ENCODE results near the gene CLTB.
"Not testable (repeated sequence)": the region's sequence is repeated elsewhere in the genome, so short reads cannot be mapped to it uniquely, and the experiment has no call there.

Gene CLTB

DNA sequence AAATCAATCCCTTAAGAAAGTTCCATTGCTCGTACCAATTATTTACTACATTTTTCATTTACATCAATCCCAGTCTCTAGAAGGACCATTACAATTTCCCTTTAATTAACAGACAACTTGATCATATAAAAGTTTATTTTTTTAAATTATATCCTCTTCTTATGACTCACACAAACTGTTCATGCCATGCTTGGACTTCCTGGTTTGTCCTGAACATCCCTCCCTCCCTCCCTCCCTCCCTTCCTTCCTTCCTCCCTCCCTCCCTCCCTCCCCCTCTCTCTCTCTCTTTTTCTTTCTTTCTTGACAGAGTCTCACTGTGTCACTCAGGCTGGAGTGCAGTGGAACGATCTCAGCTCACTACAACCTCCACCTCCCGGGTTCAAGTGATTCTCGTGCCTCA, 11.6 kb upstream of the CLTB start:
- no peak for DNase-seq (ENCODE audit: low spot score)

DNA sequence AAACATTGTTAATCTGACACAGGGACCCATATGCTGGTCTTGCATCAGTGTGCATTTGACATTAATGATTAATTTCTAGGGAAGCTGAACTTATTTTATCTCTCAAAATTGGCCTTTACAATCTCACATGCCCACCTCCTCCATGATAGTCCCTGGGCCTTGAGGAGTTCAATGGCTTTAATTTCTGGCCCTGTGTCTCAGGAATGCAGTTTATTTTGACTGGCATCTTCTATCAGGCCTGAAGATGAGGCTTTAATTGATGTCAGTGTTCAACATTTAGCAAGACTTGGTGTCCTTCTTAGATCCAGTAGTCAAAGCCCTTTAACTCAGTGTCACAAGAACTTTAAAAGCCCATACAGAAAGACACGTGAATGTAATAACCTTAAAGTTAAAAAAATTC, 10.5 kb upstream of the CLTB start:
- no peak for DNase-seq (ENCODE audit: low spot score)

DNA sequence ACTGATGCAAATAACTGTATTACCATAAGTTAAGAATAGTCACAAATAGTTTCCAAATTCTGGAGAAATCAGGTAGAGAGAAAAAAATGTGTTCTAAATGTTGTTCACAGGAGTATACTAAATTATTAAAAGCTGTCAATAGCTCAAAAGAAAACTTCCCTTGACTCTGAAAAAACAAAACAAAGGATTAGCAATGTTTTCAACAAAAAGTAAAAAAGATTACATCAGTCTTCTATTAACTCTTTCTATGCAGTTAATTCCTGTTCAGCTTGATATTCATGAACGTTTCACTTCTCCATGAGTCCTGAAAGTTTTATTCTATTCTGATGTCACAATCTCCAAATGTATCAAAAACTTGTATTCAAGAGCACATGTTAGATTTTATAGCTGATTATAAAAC, 9.5 kb upstream of the CLTB start:
- no peak for DNase-seq (ENCODE audit: low spot score)

DNA sequence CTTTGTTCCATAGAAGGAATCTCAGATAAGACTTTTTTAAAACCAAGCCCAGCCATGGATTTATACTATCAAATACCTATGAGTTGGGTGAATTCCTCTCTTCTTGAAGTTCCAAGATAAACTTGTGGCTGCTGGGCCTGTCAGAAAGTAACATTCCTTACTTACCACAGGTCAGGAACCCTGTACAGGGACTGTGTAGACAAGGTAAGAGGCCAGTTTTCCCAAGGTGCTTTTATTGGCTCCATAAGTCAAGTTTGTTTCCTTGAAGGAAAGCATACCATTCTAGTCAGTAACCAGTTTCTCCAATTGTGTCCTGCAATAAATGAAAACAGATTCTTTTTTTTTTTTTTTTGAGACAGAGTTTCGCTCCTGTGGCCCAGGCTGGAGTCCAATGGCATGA, 8.8 kb upstream of the CLTB start:
- no peak for DNase-seq (ENCODE audit: low spot score)

DNA sequence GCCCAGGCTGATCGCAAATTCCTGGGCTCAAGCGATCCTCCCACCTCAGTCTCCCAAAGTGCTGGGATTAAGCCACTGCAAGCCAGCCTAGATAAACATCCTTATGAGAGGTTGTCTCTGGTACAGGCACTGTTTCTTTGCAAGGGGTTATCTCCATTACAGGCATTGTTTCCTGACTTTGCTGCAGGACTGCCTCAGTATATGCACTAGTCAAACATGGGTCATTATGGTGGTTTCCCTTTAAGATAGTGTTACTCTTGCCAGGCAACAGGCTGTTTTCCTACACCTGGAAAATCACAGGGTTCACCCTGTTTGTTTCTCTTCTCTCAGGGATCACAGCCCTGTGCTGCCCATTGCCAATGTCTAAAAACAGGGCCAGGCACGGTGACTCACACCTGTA, 7.8 kb upstream of the CLTB start:
- DNase-seq (ENCODE audit: low spot score) = no peak

DNA sequence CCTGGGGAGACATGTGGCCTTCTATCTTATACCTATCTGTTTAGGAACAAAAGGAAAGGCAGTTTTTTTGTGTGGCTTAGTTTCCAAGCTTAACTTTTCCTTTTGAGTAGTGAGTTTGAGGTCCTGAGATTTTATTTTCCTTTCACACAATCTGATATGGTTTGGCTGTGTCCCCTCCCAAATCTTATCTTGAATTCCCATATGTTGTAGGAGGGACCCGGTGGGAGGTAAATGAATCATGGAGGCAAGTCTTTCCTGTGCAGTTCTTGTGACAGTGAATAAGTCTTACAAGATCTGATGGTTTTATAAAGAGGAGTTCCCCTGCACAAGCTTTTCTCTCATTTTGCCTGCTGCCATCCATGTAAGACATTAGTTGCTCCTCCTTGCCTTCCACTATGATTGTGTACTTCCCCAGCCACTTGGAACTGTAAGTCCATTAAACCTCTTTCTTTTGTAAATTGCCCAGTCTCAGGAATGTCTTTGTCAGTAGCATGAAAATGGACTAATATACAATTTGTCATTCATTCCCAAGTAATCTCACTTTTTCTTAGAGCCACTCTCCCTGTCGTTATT, 4.7 kb upstream of the CLTB start:
- DNase-seq (ENCODE audit: low spot score) = no peak

DNA sequence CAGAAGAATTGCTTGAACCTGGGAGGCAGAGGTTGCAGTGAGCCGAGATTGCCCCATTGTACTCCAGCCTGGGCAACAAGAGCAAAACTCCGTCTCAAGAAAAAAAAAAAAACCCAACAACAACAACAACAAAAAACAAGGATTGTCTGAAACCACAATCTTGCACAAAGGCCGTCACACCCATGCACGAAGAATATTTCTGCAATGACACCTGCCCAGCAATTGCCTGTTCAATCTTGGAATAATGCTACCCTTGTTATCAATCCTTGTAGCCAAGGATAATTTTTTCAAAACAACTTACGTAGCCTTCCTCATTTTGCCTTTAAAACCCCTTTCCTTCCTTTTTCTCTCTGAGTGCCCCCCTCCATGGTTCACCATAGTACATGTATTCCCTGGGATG, 3.7 kb upstream of the CLTB start:
- DNase-seq (ENCODE audit: low spot score) = no peak

DNA sequence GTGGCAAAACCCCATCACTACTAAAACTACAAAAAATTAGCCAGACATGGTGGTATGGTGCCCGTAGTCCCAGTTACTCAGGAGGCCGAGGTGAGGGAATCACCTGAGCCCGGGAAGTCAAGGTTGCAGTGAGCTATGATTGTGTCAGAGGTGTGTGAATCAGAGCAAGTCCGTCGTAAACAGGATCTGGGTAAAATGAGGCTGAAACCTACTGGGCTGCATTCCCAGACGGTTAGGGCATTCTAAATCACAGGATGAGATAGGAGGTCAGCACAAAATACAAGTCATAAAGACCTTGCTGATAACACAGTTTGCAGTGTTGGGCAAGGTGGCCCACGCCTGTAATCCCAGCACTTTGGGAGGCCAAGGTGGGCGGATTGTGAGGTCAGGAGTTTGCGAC, 1.9 kb upstream of the CLTB start:
- no peak for DNase-seq (ENCODE audit: low spot score)

DNA sequence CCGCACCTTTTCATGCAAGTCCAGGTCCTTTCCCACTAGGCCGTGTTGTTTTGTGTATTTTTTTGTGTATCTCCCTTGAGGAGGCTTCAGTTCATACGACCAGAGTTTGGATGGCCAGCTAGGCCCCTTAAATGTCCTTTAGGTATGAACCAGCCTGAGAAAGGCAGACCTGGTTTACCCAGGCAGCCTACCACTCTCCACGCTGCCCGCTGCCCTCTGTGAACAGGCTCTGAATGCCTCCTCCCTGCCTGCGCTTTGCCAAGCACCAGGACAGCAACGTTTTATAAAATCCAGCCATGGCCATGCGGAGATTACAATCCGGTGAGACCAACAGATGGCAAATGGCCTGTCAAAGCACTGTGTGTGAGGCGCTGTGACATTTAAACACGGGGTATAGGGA, 626 bp upstream of the CLTB start:
- DNase-seq (ENCODE audit: low spot score) = no peak

DNA sequence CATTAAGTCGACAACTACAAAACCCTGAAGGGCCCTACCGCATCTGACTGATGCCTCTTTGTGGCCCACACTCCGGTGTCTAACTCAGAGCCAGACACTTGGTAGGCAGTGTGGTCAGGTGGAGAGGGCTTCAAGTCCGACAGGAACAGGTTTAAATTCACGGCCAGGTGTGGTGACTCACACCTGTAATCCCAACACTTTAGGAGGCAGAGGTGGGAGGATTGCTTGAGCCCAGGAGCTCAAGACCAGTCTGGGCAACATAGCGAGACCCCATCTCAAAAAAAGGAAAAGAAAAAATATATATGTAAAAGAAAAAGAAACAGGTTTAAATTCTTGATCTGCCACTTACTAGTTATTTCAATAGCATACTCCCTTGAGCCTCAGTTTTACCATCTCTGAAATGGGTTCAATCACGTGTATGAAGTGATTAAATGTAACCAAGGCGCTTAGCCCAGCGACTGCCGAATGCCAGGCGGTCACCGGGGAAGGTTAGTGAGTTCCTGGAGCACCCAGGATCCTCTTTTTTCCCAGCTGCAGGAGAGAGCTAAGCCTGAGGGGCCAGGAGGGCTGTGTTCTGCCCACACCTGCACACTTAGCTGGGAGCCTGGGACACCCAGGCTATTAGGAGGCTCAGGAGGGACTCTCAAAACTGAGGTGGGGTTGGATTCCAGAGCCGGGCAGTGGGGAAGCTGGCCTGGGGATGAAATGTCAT, 943 bp downstream of the CLTB start:
- DNase-seq (ENCODE audit: low spot score) = no peak

DNA sequence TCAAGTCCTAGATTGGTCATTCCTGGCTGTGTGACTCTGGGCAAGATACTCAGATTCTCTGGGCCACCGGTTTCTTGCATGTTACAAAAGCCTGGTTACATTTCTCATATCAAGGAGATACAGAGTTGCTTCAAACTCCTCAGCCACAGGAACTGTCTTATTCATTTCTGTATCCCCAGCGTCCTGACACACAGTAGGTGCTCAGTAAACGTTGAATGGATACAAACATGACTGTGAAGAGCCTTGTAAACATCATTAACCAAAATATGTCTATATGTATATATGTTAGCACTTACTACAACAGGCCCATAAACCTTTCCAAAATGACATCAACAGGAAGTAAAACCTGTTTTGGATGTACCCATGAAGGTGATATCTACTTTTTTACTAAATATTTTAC, 1.6 kb downstream of the CLTB start:
- no peak for DNase-seq (ENCODE audit: low spot score)

DNA sequence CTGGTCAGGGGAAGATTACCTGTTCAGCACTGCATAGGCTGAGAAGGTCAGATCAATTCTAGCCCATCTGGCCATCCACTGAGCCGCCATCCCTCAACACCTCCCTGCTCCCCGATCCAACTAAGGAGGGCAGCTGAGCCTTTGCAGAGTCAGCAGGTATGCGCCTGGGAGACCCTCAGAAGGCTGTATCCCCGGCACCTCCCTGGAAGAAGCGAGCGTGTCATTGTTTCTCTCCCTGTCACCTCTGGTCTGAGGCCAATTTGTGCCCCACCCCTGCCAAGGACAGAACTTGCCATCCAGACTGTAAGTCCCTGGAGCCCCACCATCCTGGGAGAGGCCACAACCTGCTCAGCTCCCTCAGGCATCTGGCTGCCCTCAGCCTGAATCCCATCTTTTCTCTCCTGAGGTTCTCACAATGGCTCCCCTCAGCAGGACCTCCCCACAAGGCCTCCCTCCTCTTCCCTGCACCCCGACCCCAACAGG, 2.6 kb downstream of the CLTB start:
- DNase-seq (ENCODE audit: low spot score) = no peak

DNA sequence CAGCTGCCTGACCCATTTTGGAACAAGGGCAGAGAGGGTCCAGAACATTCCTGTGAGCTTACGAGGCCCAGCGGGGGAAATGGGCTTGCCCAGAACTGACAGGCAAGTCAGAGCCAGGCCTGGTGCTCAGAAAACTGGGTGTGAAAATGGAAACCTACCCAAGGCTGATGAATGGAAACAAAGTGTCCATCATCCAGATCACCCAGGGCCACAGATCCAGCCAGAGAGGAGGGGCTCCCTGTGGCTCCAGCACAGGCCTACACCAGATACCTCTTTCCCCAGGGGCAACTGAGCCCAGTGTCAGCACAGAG, 3.1 kb downstream of the CLTB start:
- no peak for DNase-seq (ENCODE audit: low spot score)

DNA sequence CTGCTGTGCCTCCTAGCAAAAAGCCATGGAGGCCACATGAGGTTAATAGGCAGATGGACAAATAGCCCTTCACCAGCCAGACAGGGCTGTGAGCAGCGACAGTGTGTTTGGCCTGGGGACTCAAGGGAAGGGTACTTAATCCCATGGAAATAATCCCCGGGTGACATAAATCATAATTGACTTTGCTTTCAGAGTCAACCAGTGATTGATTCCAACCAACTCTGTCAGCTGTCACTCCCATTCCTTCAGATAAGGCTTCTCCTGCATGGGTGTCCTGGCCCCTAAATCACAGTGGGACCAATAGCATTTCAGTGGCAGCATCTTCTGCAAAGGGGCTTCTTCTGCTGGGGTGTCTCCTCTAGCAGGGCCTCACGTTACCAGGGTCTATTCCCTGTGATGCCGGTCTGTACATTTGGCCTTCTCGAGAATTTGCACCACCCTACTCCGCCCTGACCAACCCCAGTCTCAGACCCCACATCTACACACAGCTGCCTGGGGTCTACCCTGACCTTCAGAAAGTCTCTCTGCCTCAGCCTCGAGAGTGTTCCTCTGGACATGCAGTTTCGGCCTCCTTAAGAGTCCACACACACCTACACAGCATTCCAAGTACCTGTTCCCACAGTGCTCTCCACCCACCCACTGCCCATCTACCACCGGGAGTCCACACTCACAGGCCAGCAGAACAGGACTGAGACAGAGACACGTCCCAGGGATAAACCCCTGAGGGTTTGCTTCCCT, 3.7 kb downstream of the CLTB start:
- DNase-seq (ENCODE audit: low spot score) = no peak

DNA sequence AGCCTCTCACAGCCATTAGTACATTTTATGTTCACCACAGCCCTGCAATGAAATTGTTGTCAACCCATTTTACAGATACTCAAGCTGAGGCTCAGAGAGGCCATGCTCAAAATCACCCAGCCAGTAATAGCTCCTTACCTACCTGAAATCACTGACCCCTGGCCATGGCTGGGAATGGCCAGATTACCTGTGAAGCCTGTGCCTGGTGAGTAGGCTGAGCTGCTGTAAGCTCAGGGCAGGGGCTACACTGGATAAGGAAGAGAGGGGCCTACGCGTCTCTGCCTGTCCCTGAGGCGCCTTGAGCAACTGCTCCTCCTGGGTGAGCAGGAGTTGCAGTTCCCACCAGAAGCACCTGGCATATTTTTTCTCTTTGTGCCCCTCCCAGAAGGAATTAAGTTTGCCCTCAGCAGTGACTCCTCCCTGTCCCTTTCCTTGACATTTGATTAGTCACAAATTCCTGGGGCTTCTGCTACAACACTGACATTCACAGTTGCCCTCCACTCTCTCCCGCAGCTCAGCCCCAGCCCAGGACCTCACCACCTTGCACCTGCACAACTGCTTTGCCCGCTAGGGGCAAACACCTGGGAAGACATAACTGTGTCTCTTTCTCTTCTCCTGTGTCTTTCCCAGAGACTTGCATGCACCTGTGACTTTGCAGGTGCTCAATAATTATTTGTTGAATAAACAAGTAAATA, 5.7 kb downstream of the CLTB start:
- DNase-seq (ENCODE audit: low spot score) = no peak

DNA sequence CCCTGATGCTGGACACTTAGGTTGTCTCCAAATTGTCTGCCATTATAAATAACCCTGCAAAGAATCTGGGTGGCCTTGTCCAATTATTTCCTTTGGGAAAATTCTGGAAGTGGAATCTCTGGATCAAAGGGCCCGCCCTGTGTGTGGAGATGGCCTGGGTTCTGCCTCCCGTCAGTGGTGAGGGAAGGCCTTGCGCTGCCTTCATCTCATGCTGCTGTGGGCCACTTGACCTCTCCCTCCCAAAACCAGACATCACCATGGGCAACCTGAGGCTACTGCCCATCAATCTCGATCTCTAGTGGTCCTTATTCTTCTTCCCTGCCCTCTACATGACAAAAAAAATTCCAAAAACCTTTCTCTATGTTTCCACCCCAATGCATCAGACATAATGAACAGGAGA, 6.6 kb downstream of the CLTB start:
- no peak for DNase-seq (ENCODE audit: low spot score)

DNA sequence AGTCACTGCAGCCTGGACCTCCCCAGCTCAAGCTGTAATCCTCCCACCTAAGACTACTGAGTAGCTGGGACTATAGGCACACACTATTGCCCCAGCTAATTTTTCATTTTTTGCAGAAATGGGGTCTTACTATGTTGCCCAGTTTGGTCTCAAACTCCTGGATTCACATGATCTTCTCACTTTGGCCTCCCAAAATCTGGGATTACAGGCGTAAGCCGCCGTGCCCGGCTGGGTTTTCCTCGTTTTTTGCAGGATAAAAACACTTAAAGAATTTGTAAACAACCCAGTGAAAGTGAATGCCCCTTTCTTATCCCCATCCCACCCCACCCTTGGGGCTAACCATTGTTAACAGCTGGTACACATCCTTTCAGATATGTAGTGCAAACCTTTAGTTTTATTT, 7.7 kb downstream of the CLTB start:
- no peak for DNase-seq (ENCODE audit: low spot score)

DNA sequence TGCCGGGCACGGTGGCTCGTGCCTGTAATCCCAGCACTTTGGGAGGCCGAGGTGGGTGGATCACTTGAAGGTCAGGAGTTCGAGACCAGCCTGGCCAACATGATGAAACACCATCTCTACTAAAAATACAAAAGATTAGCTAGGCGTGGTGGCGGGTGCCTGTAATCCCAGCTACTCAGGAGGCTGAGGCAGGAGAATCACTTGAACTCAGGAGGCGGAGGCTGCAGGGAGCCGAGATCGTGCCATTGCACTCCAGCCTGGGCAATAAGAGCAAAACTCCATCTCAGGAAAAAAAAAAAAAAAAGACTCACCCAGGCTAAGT, 8.1 kb downstream of the CLTB start:
- not testable (repeated sequence) for DNase-seq (ENCODE audit: low spot score)

DNA sequence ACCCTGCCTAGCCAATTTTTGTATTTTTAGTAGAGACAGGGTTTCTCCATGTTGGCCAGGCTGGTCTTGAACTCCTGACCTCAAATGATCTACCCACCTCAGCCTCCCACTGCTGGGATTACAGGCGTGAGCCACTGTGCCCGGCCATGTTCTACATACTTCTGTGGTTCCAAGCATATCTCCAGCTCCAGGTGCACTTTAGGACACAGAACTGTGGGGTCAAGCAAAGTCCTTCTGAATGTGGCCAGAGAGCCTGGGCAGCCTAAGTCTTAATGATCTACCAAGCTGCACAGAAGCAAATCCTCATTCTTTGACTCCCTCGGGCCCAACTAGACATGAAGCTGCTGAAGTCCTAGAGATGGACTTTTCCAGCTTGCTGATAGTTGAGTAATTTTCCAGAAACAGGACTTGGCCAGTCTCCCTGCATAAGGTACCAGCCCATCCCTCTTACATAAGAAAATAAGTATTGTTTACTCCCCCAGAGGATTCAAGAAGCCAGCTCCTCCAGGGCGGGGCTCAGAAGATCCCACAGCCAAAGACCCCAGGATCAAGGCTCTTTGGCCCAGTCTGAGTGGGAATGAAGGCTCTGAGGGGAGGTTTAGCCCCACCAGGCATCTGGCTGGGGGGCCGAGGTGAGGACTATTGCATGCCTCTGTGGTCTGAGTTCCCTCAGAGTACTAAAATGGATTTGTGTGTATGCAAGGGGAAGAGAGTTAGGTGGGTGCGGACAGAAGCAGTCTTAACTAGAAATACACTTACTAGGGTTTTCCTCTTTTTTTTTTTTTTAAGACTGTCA, 8.7 kb downstream of the CLTB start:
- DNase-seq (ENCODE audit: low spot score) = no peak

DNA sequence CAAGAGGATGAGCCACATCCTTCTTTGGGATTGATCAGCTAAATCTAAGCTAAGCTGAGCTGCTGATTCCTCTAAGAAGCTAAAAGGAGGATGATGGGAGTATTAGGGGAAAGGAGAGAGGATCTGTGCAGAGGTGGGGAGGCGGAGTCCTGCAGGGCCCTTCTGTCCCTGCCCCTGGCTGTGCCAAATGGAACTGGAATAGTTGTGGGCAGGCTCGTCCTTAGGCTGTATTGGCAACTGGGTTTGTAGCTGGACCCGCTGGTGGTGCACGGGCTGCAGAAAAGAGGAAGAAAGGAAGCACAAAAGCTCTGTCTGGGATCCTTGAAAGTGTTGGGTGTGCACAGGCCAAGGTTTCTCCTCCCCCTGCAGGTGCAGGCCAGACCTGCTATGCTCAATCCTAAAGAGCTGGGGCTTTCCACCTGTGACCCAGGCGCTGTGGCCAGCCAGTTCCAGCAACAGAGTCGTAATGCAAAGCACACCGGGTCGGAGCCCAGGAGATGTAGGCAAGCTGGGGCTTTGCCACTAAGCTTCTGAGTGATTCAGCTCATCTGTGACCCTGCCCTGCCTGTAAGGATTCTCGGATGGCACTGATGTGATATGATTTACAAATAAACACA, 9.8 kb downstream of the CLTB start:
- DNase-seq (ENCODE audit: low spot score) = no peak

DNA sequence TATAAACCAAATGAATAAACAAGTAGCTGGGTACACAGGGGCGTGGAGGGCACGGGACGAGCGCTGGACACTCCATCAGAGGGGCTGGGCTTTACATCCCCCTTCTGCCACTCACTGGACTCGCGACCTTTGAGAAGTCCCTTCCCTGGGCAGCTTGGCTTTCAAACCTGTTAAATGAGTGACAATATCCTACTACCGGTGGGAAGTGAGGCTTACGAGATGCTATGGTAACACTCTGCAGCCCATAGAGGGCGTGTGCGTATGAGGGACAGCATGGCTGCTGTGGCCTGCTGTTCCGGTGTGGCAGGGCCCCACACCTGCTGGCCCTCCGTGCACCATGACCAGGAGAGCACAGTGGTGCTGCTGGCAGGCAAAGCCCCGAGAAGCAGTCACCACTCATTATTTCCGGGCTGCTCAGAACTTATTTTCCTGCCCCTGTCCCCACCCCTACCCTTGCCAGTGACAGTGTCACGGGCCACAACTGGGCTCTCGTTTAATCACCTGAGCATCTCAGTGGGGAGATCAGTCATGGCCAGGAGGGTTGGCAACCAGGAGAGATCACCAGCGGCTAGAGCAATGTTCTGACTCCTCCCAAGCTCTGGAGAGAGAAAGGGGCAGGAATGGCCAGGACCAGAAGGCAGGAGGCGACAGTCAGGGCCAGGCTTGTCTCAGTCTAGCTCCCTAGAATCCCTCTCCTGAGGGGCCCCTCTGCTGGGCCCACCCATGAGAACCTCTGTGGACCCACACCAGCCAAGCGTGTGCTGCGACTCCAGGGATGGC, 10.5 kb downstream of the CLTB start:
- no peak for DNase-seq (ENCODE audit: low spot score)

Data from ecto neural progenitor cell (in vitro differentiated cells).